ENCODE data around the gene CCL23. TPM values are rescaled to one million over a fixed set of nuclear protein-coding genes. Genes with fewer than 3 reads are reported as not detected.

Gene CCL23
- total RNA-seq, 1 experiment from 2014 or later: not detected

- WGBS (ENCODE audit: extremely low coverage, insufficient read length, low lambda C conversion rate): no CpG with 5 or more reads among the region's 2 CpGs
- H4K5ac ChIP-seq (ENCODE audit: insufficient read length, low read depth, low read length): no peak overlapping the region
- peaks cover 36% of the 10 kb centered on the region for H3K27me3 Mint-ChIP-seq (ENCODE audit: low read depth)
Measured at GRCh38 chr17:36019423-36019822, 1.7 kb upstream of the CCL23 start.

More at GRCh38 chr17:36019423-36019822, 1.7 kb upstream of the CCL23 start:
- Histone ChIP-seq H3K23me2 (ENCODE audit: insufficient read length, low read depth, low read length, poor library complexity, severe bottlenecking) (no peaks in the 10 kb centered on the region), H2BK15ac (ENCODE audit: low read depth, low read length) (no peak overlapping the region), H2BK5ac (ENCODE audit: insufficient read length, low read length) (no peak overlapping the region), H3K18ac (ENCODE audit: insufficient read length, low read depth, low read length) (no peak overlapping the region), H3K4ac (ENCODE audit: low read depth, low read length) (no peak overlapping the region), H3K4me1 (ENCODE audit: insufficient read depth, low read length) (no peaks in the 10 kb centered on the region), H3K27me3 (ENCODE audit: insufficient read depth, low read length) (no peaks in the 10 kb centered on the region), H3K79me1 (ENCODE audit: insufficient read depth, low read depth, low read length, poor library complexity, severe bottlenecking) (no peaks in the 10 kb centered on the region), H3K14ac (ENCODE audit: insufficient read depth, low read length) (no peak overlapping the region), H4K8ac (replicated peaks; ENCODE audit: insufficient read length, low read depth, low read length) (no peak overlapping the region), H2AFZ (ENCODE audit: low read length) (no peak overlapping the region), H2BK120ac (ENCODE audit: low read depth, low read length, poor library complexity, severe bottlenecking) (no peak overlapping the region), H3K4me2 (ENCODE audit: insufficient read depth, insufficient read length, low read length) (no peak overlapping the region), H3T11ph (ENCODE audit: low read length) (no peak overlapping the region), H3K9me3 (ENCODE audit: control insufficient read depth, low read depth, low read length) (no peaks in the 10 kb centered on the region), H2BK20ac (ENCODE audit: low read depth, low read length, poor library complexity, severe bottlenecking) (no peak overlapping the region), H3K56ac (ENCODE audit: insufficient read length, low read depth, low read length) (no peak overlapping the region), H3K79me2 (ENCODE audit: insufficient read depth, low read length) (no peaks in the 10 kb centered on the region), H4K91ac (ENCODE audit: insufficient read length, low read depth, low read length) (no peak overlapping the region), H2AK5ac (ENCODE audit: insufficient read length, low read length) (no peak overlapping the region), H3K23ac (ENCODE audit: insufficient read length, low read depth, low read length) (no peak overlapping the region), H3K27ac (ENCODE audit: insufficient read length, low read depth, low read length) (no peak overlapping the region), H3K9ac (ENCODE audit: extremely low read depth, insufficient read length, low read length) (no peak overlapping the region), H4K20me1 (ENCODE audit: control insufficient read depth, insufficient read depth, insufficient read length) (no peaks in the 10 kb centered on the region), H2BK12ac (ENCODE audit: insufficient read length, low read depth, low read length) (no peak overlapping the region)
- Mint-ChIP-seq H3K9me3 (peaks cover 9 to 12% of the 10 kb centered on the region in 2 experiments; a peak in 4 of 5 replicates), H3K4me3 (no peak overlapping the region), H3K4me1 (no peaks in the 10 kb centered on the region), H3K36me3 (ENCODE audit: insufficient read depth in 1 of 3, low read depth in 3 of 3) (0 out of 7 replicates have a peak, but pooled peaks cover 0 to 5% (median 0%) of the 10 kb centered on the region in 3 experiments), H3K27ac (no peak overlapping the region)
- no peak for TF ChIP-seq CTCF (conservative IDR thresholded peaks at IDR 0.05)
- no peak for DNase-seq
